ENCODE measurements around the gene KLHL22.
"Not testable (repeated sequence)": the region's sequence is repeated elsewhere in the genome, so short reads cannot be mapped to it uniquely, and the experiment has no call there.

The KLHL22 gene

DNA sequence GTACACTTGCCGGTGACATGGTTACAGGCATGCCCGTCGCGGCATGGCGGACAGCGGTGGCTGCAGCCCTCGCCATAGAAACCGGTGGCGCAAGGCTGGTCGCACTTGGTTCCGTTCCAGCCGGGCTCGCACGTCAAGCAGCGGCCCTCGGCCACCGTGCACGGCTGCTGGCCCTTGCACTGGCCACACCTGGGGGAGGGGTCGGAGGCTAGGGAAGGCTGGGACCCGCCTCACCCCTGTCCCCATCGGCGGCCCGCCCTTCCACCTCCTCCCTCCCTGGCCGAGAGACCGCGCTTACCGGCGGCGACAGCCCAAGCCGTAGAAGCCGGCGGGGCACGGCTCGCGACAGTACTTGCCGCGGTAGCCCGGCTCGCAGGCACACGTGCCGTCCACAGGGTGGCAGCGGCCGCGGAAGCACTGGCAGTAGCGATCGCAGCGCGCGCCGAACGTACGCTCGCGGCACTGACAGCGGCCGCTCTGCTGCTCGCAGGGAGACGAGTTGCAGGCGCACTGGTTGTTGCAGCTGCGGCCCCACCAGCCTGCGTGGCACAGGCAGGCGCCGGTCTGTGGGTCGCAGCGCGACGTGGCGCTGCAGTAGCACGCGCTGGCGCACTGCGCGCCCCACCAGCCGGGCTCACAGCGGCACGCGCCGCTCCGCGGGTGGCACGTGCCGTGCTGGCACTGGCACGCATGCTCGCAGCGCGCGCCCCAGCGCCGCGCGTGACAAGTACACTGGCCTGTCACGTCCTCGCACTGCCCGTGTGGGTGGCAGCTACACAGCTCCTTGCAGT lies 64.7 kb downstream of the KLHL22 start:
- peak; percentile 49 for DNase-seq

DNA sequence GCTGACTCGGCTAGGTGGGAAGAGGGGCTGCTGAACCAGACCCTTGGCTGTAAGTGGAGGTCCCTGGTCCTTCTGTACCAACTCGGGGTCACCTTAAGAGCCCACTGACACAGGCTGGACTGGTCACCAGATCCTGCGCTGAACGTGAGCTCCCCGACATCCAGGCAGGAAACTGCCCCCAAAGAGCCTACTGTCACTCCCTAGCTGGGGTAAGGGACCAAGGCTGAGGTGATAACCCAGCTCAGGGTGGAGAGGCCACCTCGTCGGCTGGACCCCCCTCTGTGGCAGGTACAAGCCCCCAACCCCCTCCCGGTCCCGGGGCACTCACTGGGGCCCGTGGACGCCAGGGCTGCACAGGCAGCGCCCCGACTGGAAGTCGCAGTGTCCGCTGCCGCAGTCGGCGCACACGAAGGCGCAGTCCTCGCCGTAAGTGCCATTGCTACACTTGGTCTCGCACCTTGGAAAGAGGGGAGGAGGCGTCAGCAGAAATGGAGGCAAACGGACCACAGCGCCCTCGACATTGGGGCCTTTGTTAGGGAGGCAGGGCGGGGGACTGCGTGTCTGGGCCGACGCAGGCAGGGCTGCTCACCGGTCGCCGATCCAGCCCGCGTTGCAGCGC lies 65.4 kb downstream of the KLHL22 start:
- no peak for DNase-seq

DNA sequence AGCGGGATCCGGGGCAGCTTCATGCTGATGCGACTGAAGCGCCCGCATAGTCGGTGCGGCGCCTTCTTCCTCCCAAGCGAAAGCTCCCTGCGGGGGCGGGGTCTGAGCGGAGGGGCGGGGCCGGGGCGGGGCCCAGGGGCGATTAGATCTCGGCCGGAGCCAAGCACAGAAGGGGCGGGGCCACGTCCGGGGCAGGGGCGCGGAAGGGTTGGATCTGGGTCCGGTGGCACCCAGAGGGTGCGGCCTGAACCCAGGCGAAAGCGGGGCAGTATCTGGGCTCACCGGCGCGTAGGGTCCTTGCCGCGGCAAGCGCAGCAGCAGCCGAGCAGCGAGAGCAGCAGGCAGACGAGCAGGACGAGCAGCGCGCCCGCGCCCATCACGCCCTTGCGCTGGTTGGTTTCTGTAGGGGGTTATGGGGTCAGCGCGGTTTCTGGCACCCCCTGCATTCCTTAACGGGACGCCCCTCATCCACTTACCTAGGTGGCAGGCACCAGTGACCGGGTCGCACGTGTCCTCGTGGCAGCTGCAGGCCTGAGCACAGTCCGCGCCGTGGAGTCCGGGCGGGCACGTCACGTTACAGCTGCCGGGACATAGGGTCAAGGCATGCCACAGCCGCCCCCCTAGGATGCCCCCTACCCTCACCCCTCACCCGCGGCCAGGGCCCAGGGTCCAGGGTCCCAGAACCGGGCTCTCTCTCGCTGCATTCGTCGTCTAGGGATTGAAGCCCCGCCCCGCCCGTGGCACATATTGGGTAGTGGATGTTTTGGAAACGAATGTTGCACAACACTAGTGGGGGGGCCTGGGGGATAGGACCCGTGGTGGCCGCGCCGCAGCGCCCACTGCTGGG lies 66.1 kb downstream of the KLHL22 start:
- DNase-seq: peak; percentile 69

DNA sequence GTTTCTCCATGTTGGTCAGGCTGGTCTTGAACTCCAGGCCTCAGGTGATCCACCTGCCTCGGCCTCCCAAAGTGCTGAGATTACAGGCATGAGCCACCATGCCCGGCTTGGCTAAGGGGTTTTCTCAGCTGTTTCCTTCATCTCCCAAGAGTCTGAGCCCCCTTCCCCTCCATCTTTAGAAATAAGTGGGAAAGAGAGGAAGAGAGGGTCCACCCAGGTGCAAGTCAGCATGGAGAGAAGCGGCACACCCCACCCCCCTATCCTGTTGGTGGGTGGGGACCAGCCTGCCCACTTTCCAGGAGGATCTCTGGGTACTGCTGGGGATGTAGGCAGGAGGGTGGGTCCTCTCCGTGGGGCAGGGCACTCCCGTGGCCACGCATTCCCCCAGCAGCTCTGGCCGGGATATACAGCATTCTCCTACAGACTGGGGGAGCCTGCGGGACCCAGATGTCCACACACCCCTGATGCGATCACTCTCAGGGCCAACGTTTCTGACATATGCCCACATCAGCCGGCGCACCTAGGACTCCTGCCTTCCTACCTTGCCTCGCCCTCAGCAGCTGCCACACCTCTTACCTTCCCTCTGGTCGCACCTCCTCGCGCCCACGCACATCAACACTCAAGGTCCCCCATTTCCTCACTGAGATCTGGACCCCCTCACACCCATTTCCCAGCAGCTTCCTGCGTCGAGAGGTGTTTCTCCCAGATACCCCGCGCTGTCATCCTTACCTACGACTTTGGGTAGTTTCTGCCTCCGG lies 66.9 kb downstream of the KLHL22 start:
- no peak for DNase-seq

DNA sequence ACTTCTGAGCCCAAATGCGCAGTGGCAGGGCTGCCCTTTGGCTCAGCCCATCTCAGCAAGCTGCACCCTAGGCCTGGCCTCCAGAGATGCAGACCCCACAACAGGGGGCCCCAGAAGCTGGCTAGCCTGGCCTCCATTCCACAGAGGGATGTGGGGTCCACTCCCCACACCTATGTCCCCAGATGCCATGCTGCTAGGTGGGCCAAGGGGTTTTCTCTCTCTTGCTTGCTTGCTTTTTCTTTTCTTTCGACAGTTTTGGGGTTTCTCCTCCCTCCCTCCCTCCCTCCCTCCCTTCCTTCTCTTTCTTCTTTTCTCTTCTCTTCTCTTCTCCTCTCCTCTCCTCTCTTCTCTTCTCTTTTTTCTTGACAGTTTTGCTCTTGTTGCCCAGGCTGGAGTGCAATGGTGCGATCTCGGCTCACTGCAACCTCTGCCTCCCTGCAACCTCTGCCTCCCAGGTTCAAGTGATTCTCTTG lies 67.6 kb downstream of the KLHL22 start:
- no peak for DNase-seq

DNA sequence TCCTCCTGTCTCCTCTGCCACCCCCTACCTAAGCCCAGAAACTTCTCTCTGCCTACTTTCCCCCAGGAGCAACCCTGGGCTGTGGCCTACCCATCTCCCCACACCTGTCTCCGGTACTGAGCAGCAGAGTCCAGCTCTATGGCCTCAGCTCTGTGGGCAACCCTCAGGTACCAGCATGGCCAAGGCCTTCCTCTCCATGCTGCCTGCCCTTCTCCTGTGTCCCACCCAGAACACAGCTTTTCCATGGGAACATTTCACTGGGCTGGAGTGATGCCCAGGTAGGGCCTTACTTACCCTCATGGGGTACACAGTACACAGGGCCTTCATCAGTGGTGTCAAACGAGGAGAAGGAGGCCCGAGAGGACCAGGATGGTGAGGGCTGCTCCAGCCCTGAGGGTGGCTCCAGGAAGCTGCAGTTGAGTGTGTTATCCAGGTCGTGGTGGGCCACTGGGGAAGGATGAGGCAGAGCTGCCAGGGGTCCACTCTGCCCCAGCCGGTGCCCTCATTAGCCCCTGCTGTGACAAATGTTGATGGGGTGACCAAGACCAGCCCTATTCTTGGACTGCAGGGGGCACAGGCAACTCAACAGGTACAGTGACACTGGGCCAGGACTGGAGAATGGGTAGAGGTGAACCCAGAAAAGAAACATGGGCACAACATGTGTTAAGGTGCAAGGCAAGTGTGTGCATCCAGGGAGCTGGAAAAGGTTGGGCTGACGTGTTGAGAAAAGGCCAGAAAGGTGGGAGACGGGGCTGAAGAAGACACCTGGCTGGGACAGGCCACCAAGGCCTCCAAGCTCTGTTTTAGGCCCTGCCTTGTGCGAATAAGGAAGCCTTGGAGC lies 68.3 kb downstream of the KLHL22 start:
- no peak for DNase-seq

DNA sequence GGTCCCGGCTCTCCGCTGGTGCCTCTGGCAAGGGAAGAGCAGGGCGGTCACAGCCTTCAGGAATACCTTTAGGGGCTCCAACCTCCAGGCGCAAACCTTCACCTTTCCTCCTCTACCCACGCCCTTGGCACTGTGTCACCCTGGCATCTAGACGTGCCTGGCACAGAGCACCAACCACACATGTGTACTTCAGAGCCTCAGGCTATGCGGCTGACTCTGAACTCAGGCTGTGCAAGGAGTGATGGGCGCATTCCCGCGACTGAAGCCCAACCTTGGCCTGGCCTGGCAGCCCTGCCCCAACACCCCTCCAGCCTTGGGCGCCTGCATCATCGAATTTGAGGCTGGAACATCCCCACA lies 69.4 kb downstream of the KLHL22 start:
- DNase-seq: no peak

DNA sequence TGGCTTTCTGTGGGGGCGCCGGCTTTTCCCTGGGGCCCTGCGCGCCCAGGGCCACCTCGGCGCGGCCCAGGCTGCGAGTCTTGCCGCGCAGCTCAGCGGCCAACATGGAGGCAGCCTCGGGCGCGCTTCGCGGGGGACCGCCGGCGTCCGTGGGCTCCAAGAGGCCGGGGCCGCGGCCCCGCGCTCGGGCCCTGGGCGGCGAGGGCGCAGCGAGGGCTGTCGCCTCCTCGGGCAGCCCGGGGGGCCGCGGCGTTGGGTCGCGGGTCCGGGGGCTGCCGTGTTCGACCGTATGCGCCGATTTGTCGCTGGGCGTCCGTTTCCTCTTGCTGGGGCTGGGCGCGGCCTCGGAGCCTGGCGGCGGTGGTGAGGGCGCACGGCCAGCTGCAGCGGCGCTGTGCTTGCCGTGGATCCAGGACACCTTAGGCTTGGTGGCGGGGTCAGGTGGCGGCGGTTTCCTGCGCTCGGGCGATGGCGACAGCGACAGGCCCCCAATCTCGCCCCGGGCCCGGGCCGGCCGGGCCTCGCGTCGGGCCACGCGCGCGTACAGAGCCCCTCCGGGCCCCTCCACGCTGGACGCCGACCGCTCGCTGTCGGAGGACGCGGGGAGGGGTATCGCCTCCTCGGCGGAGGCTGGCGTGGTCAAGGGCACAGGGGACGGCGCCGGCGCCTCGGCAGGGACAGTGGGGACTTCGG lies 69.9 kb downstream of the KLHL22 start:
- DNase-seq: no peak

DNA sequence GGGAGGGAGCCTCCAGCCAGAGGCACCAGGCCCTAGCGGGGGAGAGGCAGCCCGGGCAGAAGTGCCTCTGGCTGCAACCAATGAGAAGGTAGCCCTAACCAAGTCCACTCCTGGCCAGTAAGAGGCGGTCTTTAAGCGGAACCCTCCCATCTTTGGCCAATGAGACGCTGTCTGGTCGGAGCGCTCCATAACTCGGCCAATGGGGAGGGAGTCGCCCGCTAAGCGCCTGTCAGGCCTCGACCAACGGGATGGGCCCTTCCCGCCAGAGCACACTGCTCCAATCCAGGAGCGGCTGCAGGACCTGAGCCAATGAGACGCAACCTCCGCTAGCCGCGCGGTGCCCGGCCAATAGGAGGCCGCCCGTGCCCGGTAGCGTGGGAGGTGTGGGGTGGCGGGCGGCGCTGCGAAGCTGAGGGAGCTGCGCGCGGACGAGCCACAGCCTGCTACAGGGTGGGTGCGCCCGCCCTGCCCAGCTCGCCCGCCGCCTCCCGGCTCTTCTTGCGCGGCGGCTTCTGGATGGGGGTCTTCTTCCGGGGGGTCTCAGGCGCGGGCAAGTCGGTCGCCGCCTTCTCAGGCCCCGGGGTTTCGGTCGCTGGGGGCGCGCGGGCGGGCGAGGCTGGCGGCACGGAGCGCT lies 70.5 kb downstream of the KLHL22 start:
- no peak for DNase-seq

DNA sequence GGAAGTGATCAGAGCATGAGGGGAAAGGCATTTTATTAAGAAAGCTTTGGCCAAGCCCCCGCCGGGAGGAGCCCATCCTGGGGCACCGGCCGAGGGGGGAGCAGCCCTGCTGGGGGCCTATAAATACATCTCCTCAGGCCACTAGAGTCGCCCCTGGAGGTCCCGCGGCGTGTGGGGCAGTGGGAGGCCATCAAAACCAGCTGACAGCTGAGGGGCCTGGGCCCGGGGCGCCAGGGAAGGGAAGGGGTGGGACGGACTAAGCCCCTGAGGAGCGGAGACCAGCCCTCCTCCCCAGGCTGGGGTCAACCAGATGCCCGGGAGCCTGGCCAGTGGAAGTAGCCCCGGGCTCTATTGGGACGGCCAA lies 71.0 kb downstream of the KLHL22 start:
- no peak for DNase-seq

DNA sequence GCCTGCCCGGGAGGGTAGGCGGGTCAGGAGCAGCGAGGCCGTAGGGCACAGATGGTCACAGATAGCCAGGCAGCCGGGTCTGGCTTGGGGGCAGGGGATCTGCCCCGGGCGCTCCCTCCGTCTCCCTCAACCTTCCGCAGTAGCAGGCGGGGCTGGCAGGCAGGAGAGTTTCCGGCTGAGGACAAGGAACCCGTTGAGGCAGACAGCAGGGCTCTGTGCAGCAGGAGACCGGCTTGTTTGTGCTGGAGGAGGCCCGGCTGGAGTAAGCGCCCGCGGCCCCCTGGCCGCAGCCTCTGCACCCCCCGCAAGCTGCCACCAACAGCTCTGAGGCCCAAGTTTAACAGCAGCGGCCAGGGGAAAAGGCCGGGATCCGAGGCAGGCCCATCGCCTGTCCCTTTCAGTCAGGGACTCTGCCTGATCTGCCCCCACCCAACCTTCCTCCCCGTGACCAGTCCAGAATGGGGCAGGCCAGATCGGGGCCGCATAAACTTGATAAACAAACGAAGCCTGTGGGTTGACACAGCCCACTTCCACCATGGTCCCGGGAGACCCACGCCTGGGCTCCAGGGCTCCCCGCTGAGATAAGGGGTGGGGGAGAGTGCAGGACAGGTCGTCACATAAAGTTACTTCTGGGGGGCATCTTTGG lies 71.6 kb downstream of the KLHL22 start:
- DNase-seq: no peak

DNA sequence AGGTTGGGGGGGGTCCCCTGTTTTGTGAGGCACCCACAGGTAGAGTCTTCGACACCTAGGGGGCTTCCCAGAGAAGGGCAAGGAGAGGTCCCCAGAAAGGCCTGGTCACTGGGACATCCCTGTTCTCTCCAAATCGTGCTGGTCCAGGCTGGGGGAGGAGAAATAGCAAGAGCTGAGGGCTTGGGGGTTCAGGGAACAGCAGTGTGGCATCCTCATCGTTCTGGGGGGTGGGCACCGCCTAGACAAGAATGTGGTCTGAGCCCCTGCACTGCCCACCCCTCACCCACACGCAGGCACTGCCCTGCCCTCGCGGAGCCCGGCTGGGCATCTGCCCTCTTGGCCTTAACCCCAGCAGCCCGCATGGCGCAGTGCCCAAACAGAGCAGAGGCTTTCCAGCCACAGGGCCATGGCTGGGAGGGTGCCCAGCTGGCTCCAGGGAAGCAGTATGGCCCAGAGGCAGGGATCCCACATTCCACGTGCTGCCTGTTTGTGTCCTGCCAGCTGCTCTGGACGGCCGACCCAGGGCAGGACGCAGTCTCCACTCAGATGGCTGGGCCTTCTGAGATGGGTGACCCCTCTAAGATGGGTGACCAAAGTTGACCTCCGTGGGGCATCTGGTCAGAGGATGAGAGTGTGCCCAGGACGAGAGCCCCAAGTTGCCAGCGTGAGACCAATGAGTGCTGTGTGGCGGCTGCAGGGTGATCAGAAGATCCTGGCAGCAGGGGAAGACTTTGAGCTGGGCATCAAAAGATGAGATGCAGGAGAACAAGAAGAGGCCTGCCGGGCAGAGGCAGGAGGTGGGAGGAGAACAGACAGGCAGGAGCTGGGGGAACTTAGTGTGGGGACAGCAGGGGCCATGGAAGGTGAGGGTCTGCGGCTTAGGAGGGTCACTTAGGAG lies 72.3 kb downstream of the KLHL22 start:
- no peak for DNase-seq

DNA sequence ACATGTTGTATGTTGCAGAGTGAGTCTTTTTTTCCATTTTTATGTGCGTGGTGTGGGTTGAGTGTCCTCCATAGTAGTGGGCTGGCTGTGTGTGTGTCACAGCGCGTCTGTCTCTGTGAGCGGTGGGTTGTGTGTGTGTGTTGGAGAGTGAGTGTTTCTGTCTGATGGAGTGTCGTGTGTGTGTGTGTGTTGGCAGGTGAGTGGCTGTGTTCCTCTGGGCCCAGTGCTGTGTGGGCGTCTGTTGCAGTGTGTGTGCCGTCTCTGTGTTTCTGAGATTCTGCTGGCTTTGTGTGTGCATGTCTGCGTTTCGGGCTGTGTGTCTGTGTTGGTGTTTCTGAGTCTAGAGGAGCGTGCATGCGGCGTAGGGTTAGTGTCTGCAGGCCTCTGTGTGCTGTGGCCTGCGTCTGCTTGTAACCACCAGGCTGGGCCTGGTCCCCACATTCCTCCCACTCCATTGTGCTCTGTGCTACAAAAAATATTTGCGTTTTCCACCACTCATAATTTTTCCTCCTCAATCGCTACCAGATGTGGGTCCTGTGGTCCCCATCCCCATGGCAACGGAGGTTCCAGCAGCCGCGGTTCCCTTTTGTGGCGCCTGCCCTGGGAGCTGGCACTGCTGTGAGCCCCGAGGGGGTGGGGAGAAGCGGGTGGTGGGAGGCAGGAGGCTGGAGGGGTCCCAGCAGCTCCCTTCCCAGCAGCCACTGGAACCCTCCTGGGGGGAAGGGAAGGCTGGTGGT lies 73.2 kb downstream of the KLHL22 start:
- DNase-seq: no peak

DNA sequence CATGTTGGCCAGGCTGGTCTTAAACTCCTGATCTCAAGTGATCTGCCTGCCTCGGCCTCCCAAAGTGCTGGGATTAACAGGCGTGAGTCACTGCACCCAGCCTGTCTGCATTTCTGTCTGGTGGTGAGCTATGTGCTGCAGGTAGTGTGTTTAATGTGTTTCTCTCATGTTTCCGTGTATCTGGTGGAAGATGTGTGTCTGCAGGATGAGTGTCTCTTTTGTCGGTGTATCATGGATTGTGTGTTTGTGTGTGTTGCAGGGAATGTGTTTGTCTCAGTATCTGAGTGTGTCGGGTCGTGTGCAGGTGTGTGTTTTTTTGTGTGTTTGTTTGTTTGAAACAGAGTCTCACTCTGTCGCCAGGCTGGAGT lies 74.1 kb downstream of the KLHL22 start:
- DNase-seq: no peak

DNA sequence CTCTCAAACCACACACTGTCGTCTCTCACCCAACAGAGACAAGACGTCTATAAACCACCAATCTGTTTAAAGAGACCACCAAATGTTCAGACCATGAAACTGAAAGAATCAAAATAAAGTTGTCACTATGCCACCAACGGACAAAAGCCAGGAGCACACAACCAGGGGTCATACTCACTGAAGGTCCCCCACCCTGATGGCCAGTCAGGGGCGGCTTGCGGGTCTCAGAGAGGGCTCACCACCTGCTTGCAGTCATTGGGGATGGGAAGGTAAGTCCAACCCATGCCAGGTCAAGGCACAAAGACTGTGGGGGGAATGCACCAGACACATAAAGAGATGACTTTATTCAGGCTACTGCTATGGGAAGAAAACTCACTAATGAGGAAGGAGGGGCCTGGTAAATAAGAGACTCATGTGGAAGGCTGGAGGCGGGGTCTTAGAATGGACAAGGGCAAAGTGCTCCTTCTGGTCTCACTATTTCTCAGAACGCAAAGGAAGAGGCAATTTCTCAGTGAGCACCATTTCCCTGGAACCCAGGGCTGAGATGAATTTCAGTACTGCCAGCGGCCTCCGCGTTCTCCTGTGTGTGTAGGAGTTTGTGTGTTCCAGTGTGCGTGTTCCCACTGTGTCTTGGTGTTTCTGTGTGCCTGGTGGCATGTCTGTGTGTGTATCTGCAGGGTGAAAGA lies 75.3 kb downstream of the KLHL22 start:
- no peak for DNase-seq

DNA sequence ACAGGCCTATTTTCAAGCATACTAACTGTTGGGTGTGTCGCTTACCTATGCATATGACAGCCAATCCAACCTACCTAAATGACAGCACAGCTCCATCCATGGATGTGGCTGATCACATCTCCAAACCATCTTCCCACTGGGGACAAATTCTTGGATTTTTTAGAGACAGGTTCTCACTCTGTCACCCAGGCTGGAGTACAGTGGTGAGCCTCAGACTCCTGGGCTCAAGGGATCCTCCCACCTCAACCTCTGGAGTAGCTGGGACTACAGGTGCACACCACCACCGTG lies 76.0 kb downstream of the KLHL22 start:
- DNase-seq: no peak

DNA sequence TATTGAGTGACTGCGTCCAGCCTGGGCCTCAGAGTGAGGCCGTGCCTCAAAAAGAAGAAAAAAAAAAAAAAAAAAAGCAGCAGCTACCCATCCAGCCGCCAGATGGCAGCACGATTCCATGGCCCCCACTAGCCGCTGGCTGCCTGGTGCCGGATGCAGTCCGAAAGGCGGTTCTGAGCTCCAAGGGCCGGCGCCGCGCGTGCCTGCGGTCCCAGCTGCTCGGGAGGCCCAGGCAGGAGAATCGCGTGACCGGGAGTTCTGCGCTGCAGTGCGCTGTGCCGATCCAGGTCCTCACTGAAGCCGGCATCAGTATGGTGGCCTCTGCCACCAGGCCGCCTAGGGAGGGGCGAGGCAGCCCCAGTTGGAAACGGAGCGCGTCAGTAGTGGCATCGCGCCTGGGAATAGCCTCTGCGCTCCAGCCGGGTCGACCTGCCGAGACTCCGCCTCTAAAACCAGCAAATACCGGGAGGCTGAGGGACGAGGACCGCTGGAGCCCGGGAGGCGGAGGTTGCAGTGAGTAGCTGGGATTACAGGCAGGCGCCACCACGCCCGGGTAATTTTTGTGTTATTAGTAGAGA lies 77.3 kb downstream of the KLHL22 start:
- peak; percentile 66 for DNase-seq

DNA sequence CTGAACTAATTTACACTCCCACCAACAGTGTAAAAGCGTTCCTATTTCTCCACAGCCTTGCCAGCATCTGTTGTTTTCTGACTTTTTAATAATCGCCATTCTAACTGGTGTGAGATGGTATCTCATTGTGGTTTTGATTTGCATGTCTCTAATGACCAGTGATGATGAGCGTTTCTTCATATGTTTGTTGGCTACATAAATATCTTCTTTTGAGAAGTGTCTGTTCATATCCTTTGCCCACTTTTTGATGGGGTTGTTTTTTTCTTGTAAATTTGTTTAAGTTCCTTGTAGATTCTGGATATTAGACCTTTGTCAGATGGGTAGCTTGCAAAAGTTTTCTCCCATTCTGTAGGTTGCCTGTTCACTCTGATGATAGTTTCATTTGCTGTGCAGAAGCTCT lies 79.9 kb downstream of the KLHL22 start:
- DNase-seq: not testable (repeated sequence)

Measured in activated CD4-positive, alpha-beta T cell treated with anti-CD3 and anti-CD28 coated beads for 1 hour (primary cell).